Epithelial cell of proximal tubule (primary cell): ENCODE data around the gene GPANK1. TPM values are rescaled to one million over a fixed set of nuclear protein-coding genes. Genes with fewer than 3 reads are reported as not detected.

Source experiments
- DNase-seq: peaks from one replicate; pipeline ENCODE4 v3.0.0-alpha.2; 2011; ENCODE audit warnings: low read depth
- H3K4me3 ChIP-seq: 2 replicates; pipeline ENCODE4 v1.5.1; 2011; ENCODE audit warnings: low read depth, mild to moderate bottlenecking, low read length
- CTCF ChIP-seq: conservative IDR thresholded peaks from 2 replicates; pipeline ENCODE4 v1.5.1; 2012; ENCODE audit warnings: low read depth, mild to moderate bottlenecking, low read length
- total RNA-seq: library from RNA; depleted of rRNA; stranded (reverse); fragments of >200 nt; gene quantifications from 2 replicates; pipeline ENCODE4 v1.2.3, GENCODE V29; 2015

Gene GPANK1
- total RNA-seq, 1 donor from 2014 or later = 32.9 TPM

DNA sequence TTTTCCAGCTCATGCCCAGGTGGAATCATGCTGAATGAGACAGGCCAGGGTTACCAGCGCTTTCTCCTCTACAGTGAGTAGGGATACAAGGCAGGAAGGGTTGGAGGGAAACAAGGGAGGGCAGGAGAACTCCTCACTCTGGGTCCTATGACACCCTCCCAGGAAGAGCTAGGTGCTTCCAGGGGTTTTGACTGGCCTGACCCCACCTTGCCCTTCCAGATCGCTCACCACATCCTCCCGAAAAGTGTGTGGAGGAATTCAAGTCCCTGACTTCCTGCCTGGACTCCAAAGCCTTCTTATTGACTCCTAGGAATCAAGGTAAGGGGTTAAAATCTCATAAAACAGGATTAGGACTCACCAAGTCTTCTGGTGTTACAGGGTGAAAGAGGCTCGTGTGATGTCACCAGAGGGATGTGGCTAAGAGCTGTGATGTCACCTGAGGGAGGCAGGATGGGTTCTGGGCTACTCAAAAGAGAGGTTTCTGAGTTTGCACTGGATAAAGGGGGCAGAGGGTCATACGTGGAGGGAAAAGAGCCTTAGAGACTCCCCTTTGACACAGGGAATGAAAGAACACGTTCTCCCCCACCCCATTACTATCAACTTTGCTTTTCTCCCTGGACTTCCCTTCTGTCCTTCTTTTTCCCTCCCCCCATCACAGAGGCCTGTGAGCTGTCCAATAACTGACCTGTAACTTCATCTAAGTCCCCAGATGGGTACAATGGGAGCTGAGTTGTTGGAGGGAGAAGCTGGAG lies 7.2 kb downstream of the GPANK1 start:
- DNase-seq = no peak
- H3K4me3 ChIP-seq = no peak overlapping the region
- TF ChIP-seq CTCF = no peak

- H3K4me3 ChIP-seq = no peak within 1 kb of the TSS
- DNase-seq = peak; percentile 67
- no peak for TF ChIP-seq CTCF
Observed at GRCh38 chr6:31655349-31656237, 9.2 kb downstream of the GPANK1 start, which contains the start of gene APOM. Gene APOM, plus strand, starts transcription at chr6:31655894. Its CDS starts 73 bp downstream, at chr6:31655967.

GRCh38 chr6:31654574-31655348 lies 10.0 kb downstream of the GPANK1 start:
- no peak for DNase-seq
- TF ChIP-seq CTCF = no peak
- no peak overlapping the region for H3K4me3 ChIP-seq

DNA sequence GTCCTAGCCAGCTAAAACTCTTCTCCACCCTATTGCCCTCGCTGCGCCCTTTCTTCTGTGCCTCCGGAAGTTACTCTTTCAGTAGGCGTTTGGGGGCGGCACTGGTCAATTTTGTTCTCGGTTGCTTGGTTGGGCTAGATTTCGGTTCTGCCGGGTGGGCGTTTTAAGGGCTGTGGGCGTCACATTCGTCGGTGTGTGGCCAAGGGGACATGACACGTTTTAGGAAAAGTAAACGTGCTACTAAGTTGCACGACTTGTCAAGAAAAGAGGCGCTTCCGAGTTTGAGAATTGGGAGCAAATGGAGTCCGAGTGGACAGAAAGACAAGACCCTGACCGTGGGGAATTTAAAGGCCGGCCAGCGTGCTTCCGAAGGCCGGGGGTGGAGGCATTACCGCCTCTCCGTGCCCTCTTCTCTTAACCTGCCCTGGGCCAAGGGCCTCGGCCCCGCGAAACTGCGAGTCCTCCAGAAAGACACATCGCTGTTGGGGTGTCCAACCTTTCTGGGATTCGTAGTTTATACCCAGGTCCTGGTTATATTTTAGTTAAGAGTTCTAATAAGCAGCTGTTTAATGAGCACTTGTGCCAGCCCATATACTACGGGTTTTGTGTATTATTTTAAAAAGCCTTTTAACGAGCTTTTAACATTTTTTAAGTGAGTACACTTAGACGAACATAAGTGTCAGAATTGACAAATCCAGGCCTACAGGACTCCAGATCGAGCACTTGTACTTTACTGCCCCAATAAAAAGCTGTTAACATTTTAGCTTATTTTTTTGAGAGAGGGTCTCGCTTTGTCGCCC lies 11.7 kb downstream of the GPANK1 start:
- no peak for TF ChIP-seq CTCF
- DNase-seq = peak; percentile 69
- H3K4me3 ChIP-seq = peak overlapping the region; percentile 84

DNA sequence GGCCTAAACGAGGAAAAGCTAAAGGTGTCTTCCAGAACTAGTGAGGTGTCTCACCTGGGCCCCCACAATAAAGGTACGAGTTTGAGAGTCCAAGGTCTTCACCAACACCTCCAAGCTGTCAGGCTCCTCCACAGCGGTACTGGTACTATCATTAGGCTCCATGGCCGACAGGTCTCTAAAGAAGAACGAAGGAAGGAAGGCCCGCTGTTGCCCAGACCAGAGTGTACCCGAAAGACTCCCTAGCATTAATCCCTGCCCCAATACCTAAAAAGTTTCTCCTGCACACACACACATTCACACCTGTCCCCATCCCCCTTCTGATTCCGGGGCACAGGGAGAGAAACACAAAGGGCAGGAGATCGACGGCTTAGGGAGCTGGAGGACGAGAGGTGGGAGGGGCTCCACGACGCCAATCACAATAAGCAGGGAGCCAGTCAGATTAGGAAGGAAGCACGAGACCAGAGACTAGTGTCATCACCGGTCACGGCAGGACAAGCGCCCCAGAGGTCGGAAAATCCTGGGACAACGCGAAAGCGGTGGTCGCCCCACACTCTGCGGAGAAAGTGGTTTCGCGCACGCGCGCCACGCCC lies 13.1 kb downstream of the GPANK1 start:
- peak overlapping the region; percentile 84 for H3K4me3 ChIP-seq
- no peak for DNase-seq
- no peak for TF ChIP-seq CTCF

GRCh38 chr6:31645325-31645724 lies 19.5 kb downstream of the GPANK1 start:
- DNase-seq = no peak
- no peak overlapping the region for H3K4me3 ChIP-seq
- TF ChIP-seq CTCF = no peak
